Astrocyte of the spinal cord (primary cell): ENCODE data around the gene PDF.

Source experiments
- DNase-seq: peaks from one replicate; pipeline ENCODE4 v3.0.0; 2011; ENCODE audit warnings: low read depth, low spot score
- H3K4me3 ChIP-seq: 2 replicates; pipeline ENCODE4 v1.5.1; 2011; ENCODE audit warnings: low read depth, mild to moderate bottlenecking, low read length, moderate library complexity
- in situ Hi-C: cut with HindIII; loops from 2 replicates; pipeline ENCODE4 v1.10.0; 2017; ENCODE audit warnings: low sequenced_read_pairs
- TF ChIP-seq, protein P1 (sequence below): IDR thresholded peaks from 2 replicates; pipeline ENCODE4 v1.5.1; 2012; ENCODE audit warnings: low read depth, mild to moderate bottlenecking, low read length, inconsistent platforms

Gene PDF, protein sequence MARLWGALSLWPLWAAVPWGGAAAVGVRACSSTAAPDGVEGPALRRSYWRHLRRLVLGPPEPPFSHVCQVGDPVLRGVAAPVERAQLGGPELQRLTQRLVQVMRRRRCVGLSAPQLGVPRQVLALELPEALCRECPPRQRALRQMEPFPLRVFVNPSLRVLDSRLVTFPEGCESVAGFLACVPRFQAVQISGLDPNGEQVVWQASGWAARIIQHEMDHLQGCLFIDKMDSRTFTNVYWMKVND

GRCh38 chr16:69330286-69331109 lies at the start of gene PDF:
TSS of gene PDF (minus strand) at chr16:69330588. CDS start at chr16:69330570, 18 bp downstream.
- TF ChIP-seq, protein P1, sequence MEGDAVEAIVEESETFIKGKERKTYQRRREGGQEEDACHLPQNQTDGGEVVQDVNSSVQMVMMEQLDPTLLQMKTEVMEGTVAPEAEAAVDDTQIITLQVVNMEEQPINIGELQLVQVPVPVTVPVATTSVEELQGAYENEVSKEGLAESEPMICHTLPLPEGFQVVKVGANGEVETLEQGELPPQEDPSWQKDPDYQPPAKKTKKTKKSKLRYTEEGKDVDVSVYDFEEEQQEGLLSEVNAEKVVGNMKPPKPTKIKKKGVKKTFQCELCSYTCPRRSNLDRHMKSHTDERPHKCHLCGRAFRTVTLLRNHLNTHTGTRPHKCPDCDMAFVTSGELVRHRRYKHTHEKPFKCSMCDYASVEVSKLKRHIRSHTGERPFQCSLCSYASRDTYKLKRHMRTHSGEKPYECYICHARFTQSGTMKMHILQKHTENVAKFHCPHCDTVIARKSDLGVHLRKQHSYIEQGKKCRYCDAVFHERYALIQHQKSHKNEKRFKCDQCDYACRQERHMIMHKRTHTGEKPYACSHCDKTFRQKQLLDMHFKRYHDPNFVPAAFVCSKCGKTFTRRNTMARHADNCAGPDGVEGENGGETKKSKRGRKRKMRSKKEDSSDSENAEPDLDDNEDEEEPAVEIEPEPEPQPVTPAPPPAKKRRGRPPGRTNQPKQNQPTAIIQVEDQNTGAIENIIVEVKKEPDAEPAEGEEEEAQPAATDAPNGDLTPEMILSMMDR, result no peak

DNA sequence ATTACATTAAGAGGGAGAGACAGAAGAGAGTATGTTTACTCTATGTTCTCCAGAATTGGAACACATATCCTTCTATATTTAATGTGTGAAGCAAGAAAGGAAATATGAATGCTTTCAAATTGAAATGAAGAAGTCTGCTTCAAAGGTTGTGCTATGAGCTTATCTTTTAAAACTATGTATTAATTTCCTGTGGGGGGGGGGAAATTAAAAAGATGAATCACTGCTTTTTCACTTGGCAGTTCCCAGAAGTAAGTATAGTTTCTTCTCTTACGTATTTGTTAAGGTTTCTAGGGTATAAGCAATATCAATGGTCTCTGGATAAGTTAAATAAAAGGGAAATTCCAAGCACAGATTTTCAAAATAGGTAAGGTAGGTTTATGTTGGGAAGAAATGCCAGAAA lies 48.4 kb upstream of the PDF start:
- in situ Hi-C loops, result no loop called here
- H3K4me3 ChIP-seq, result no peak overlapping the region
- DNase-seq, result no peak
- TF ChIP-seq, protein P1, result no peak

More at GRCh38 chr16:69330286-69331109, at the start of gene PDF:
- H3K4me3 ChIP-seq, result peak within 1 kb of the TSS; percentile 65
- peak; percentile 94 for DNase-seq
- in situ Hi-C loops, result no loop called here

GRCh38 chr16:69378036-69378435 lies 47.6 kb upstream of the PDF start:
- no peak overlapping the region for H3K4me3 ChIP-seq
- DNase-seq, result no peak
- in situ Hi-C loops, result no loop called here
- TF ChIP-seq, protein P1, result no peak

DNA sequence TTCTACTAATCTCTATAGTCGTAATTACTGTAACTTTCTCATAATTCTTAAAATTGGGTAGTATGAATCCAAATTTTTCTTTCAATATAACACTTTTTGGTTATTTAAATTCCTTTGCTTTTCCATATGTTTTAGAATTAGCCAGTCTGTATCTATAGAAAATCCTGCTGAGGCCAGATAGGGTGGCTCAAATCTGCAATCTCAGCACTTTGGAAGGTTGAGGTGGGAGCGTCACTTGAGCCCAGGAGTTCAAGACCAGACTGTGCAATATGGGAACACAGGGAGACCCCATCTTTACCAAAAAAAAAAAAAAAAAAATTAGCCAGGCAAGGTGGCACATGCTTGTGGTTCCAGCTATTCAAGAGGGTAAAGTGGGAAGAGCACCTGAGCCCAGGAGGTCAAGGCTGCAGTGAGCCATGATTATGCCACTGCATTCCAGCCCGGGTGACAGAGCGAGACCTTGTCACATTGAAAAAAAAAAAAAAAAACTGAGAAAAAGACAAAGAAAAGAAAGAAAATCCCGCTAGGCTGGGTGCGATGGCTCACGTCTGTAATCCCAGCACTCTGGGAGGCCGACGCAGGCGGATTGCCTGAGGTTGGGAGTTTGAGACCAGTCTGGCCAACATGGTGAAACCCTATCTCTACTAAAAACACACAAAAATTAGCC lies 46.1 kb upstream of the PDF start:
- no peak overlapping the region for H3K4me3 ChIP-seq
- in situ Hi-C loops, result no loop called here
- TF ChIP-seq, protein P1, result no peak
- DNase-seq, result no peak

GRCh38 chr16:69373019-69373418 lies 42.6 kb upstream of the PDF start:
- DNase-seq, result no peak
- in situ Hi-C loops, result no loop called here
- H3K4me3 ChIP-seq, result no peak overlapping the region
- TF ChIP-seq, protein P1, result no peak

GRCh38 chr16:69371564-69371963 lies 41.2 kb upstream of the PDF start:
- DNase-seq, result no peak
- TF ChIP-seq, protein P1, result no peak
- in situ Hi-C loops, result no loop called here

More at GRCh38 chr16:69371564-69371963, 41.2 kb upstream of the PDF start:
- no peak overlapping the region for H3K4me3 ChIP-seq
